Urinary bladder (tissue), 4 donors: Measurements from ENCODE around the gene IMPA2. TPM values are rescaled to one million over a fixed set of nuclear protein-coding genes. Genes with fewer than 3 reads are reported as not detected.

Experiments
- DNase-seq: peaks from one replicate; pipeline ENCODE4 v3.0.0-alpha.2; 2015; ENCODE audit errors: extremely low spot score
- H3K27ac ChIP-seq: one replicate; pipeline ENCODE4 v1.5.1; 2013; ENCODE audit warnings: low read depth, mild to moderate bottlenecking, moderate library complexity
- H3K36me3 ChIP-seq: one replicate; pipeline ENCODE4 v1.6.1; 2013; ENCODE audit warnings: mild to moderate bottlenecking, moderate library complexity; ENCODE audit not compliant: insufficient read depth
- H3K4me1 ChIP-seq: one replicate; pipeline ENCODE4 v1.6.1; 2013; ENCODE audit warnings: mild to moderate bottlenecking, moderate library complexity; ENCODE audit not compliant: insufficient read depth
- H3K4me3 ChIP-seq: one replicate; pipeline ENCODE4 v1.5.1; 2013; ENCODE audit warnings: low read depth, low read length
- WGBS: extraction: QIAGEN DNeasy Blood & Tissue Kit; methylation state at CpG from one replicate; pipeline ENCODE4 v1.1.7; 2013; 5-methylcytosine and 5-hydroxymethylcytosine counted together
- polyA plus RNA-seq: library from polyadenylated mRNA; stranded (reverse); fragments of 200-250 nt; gene quantifications from one replicate; pipeline ENCODE4 v1.2.3, GENCODE V29; 2013
- total RNA-seq: library from RNA; depleted of rRNA; stranded (reverse); fragments of >200 nt; gene quantifications from one replicate; pipeline ENCODE4 v1.2.3, GENCODE V29; 2014
- donor health status: healthy with polysubstance abuse.
- donor health status: healthy.

The IMPA2 gene
- total and polyA plus RNA-seq, 2 donors: 38.2 to 111 TPM

DNA sequence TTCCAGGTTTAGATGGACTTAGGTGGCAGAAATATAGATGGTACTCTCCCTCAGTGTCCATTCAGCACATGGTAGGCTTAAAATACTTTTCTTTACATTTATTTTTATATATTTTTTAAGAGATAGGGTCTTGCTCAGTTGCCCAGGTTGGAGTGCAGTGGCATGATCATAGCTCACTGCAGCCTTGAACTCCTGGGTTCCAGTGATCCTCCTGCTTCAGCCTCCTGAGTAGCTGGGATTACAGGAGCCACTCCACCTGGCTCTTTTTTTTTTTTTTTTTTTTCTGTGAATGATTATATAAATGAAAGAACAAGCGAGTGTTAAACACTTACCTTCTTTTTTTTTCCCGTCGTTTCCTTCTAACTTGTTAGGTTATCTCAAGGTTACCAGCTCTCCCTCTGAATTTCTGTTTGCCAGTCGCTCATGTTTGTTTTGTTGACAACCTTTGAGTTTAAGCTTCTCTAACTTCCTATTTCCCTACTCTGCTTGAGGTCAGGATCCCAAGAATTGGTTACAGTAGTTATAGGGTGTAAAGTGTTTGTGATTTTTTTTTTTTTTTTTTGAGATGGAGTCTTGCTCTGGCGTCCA lies 18.9 kb downstream of the IMPA2 start:
- Histone ChIP-seq H3K36me3 (no peaks in the 10 kb centered on the region), H3K4me1 (peaks cover 1% of the 10 kb centered on the region), H3K4me3 (no peak overlapping the region), H3K27ac (no peak overlapping the region)
- DNase-seq: no peak
- WGBS: 89% methylated on average over 5 of the region's 5 CpGs

- Histone ChIP-seq H3K36me3 (no peaks in the 10 kb centered on the region), H3K4me3 (no peak overlapping the region), H3K4me1 (peaks cover 1% of the 10 kb centered on the region), H3K27ac (no peak overlapping the region)
- 94% methylated on average over 5 of the region's 5 CpGs for WGBS
- no peak for DNase-seq
These were observed 20.1 kb downstream of the IMPA2 start for GRCh38 chr18:12001421-12001820.

DNA sequence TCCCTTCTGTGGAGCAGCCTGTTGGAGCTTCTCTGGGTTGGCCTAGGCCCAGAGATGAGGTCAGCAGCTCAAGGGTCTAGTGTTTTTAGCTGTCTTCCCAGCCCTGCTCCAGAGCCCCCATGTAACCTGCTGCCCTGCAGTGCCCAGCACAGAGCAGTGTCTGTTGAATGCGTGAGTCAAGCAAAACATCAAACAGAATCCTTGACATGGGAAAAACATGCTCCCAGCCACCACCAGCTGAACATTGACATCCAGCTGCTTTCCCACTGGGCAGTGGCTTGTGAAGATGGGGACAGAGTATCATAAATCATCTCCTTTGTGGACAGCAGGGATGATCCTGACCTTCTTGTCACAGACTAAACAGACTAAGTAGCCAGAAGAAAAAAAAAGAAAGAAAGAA lies 22.6 kb downstream of the IMPA2 start:
- Histone ChIP-seq H3K4me3 (no peak overlapping the region), H3K27ac (no peak overlapping the region), H3K4me1 (peaks cover 1% of the 10 kb centered on the region), H3K36me3 (no peaks in the 10 kb centered on the region)
- 87% methylated on average over 1 of the region's 1 CpG for WGBS
- DNase-seq: no peak

DNA sequence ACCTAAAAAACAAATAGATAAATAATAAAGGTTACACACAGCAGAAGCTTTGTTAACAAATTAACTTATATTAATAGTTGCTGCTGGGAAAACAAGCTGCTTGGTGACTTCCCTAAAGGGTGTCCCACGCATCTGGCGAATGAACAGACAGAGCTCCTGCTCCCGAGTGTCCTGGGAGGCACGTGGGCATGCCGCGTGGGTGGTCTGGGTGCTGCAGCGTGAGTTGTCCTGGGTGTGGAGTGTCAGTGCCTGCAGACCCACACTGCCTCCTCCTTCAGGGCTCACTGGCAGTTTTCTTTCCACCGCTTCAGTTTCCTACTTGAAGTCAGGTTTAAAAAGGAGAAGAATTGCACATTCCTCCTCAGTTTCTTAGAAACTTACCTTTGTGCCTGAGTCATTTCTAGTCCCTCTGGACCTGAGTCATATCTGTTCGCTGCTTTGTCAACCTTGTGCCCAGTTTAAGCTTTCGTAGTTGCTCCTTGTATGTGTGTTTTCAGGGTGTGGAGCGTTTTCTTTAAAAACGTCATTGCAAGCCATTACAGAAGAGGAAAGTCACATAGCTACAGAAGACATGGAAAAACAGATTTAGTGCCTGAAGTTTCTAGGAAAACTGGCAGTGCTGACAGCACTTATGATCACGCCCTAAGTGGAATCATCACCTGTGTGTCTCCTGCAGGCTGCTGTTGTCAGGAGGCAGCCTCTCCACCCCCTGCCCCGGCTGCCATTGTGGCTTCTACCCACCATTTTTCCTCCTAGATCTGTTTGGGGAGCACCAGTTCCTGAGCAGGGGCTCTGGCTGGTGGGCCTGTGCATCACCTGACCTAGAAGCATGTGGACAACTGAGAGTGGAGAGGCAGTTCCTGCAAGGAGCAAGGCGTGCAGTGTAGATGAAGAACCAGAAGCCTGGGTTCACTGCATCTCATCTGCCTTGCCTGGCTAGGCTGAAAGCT lies 24.5 kb downstream of the IMPA2 start:
- 73% methylated on average over 15 of the region's 15 CpGs for WGBS
- H3K36me3 ChIP-seq: no peaks in the 10 kb centered on the region
- H3K27ac ChIP-seq: peak overlapping the region; percentile 43
- no peak overlapping the region for H3K4me3 ChIP-seq
- peaks cover 1% of the 10 kb centered on the region for H3K4me1 ChIP-seq
- no peak for DNase-seq

DNA sequence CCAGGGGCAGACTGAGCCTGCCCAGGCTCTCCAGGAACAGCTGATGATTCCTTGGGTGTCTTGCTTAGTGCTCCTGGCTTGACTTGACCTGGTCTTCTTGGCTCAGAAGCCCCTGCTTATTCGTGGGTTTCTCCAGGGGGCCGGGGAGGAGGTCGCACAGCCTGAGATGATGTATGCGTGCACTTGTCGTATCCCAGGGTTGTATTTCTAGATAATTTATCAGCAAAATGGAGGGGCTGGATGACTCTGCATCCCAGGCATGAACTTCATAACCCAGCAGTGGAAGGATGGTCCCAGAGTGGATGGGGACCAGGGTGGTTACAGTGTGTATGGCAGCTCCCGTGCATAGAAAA lies 25.2 kb downstream of the IMPA2 start:
- Histone ChIP-seq H3K36me3 (no peaks in the 10 kb centered on the region), H3K4me1 (no peaks in the 10 kb centered on the region), H3K27ac (peak overlapping the region; percentile 43), H3K4me3 (no peak overlapping the region)
- DNase-seq: no peak
- WGBS: 92% methylated on average over 6 of the region's 6 CpGs

GRCh38 chr18:12007063-12007462 lies 25.8 kb downstream of the IMPA2 start:
- no peak overlapping the region for H3K27ac ChIP-seq
- no peaks in the 10 kb centered on the region for H3K4me1 ChIP-seq
- WGBS: 94% methylated on average over 12 of the region's 12 CpGs
- no peak for DNase-seq
- H3K36me3 ChIP-seq: no peaks in the 10 kb centered on the region
- H3K4me3 ChIP-seq: no peak overlapping the region

DNA sequence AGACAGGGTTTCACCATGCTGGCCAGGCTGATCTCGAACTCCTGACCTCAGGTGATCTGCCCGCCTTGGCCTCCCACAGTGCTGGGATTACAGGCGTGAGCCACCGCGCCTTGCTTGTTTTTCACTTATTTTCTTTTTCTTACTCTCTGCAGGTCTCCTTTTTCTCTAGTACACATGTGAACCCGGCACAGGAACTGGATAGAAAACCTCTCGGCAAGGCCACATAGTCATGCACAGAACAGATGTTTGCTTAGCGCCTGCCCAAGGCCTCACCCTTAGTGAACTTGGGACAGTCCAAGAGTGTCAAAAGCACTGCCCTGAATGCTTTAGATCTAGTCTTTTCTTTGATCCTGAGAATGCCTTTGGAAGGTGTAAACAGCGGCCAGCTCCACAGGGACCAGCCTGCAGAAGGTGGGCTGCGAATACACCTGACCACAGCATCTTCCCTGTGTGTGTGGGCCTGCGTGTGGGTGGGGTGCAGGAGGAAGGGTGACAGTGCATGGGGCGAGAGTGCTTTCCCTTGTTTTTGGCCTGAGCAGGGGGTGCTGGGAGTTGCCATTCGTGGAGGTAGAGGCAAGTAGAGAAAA lies 27.0 kb downstream of the IMPA2 start:
- Histone ChIP-seq H3K4me1 (no peaks in the 10 kb centered on the region), H3K36me3 (no peaks in the 10 kb centered on the region), H3K4me3 (no peak overlapping the region), H3K27ac (no peak overlapping the region)
- 93% methylated on average over 13 of the region's 13 CpGs for WGBS
- DNase-seq: no peak

DNA sequence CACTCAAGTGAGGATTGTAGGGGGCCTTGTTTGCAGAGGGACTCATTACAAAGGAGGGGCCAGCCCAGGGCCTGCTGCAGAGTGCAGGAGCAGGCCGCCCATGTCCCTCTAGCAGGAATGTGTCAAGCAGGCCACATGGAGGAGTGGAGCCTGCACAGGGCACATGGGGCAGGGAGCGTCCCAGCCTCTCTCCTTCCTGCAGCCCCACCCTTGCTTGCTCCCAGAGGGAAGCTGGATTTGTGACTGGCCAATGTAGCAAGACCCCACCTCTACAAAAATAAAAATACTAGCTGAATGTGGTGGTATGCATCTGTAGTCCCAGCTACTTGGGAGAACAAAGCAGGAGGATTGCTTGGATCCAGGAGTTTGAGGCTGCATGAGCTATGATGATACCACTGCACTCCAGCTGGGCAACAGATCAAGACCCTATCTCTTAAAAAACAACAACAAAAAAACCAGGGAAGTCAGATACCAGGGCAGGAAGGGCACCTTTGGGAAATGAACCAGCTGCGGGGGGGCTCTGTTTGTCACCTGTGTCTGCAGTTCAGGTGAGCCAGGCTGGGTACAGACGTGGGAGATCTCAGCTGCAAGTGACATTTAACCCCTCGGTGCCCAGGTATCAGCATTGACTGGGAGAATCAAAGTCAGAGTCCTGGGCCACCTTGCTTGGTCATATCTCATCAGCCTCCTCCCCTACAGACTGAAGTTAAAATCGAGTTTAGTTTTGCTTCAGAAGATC lies 27.7 kb downstream of the IMPA2 start:
- Histone ChIP-seq H3K27ac (no peak overlapping the region), H3K36me3 (no peaks in the 10 kb centered on the region), H3K4me1 (no peaks in the 10 kb centered on the region), H3K4me3 (no peak overlapping the region)
- no peak for DNase-seq
- WGBS: 74% methylated on average over 6 of the region's 6 CpGs

GRCh38 chr18:12009581-12010140 lies 28.4 kb downstream of the IMPA2 start:
- Histone ChIP-seq H3K36me3 (no peaks in the 10 kb centered on the region), H3K27ac (no peak overlapping the region), H3K4me1 (no peaks in the 10 kb centered on the region), H3K4me3 (no peak overlapping the region)
- 90% methylated on average over 12 of the region's 12 CpGs for WGBS
- no peak for DNase-seq

GRCh38 chr18:12010187-12010802 lies 29.0 kb downstream of the IMPA2 start:
- H3K4me1 ChIP-seq: no peaks in the 10 kb centered on the region
- H3K36me3 ChIP-seq: no peaks in the 10 kb centered on the region
- no peak overlapping the region for H3K4me3 ChIP-seq
- DNase-seq: no peak
- WGBS: 92% methylated on average over 14 of the region's 14 CpGs
- H3K27ac ChIP-seq: no peak overlapping the region

- H3K4me1 ChIP-seq: no peaks in the 10 kb centered on the region
- 92% methylated on average over 8 of the region's 8 CpGs for WGBS
- no peak overlapping the region for H3K27ac ChIP-seq
- no peak overlapping the region for H3K4me3 ChIP-seq
- DNase-seq: no peak
- H3K36me3 ChIP-seq: no peaks in the 10 kb centered on the region
These were observed 30.1 kb downstream of the IMPA2 start for GRCh38 chr18:12011199-12011956.

DNA sequence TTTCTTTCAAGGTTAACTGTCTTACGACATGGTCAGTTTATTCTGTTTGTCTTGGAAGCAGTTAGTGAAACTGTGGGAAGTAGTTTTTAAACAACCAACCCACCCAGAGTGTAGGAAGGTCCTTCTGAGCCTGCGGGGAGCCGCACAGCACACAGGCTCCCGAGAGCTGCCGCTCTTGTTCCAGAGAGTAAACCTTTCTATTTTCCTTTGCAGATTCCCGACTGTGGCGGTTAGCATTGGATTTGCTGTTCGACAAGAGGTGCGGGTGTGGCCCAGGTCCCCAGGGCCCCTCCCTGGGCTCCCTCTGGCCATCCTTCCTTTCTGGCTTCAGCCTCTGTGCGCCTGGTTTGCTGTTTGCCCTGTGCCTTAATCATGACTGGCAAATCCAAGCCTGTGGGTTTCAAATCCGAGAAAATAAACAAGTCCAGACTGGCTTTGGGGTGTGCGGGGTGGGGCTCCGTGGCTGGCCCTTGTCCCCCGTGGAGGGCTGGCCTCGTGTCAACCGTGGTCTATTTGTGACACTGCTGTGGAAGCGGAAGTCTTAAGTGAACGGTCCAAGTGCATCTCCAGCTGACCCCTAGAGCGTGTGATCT lies 30.7 kb downstream of the IMPA2 start:
- Histone ChIP-seq H3K4me3 (no peak overlapping the region), H3K27ac (no peak overlapping the region), H3K4me1 (no peaks in the 10 kb centered on the region), H3K36me3 (no peaks in the 10 kb centered on the region)
- no peak for DNase-seq
- 79% methylated on average over 19 of the region's 19 CpGs for WGBS
